HG03066 (cell line): ENCODE results near the gene MAPK1IP1L.
A peak's percentile ranks its signal among the peaks of the same experiment; 100 is the strongest.
"Not testable (repeated sequence)": the region's sequence is repeated elsewhere in the genome, so short reads cannot be mapped to it uniquely, and the experiment has no call there.

Experiments used
- ATAC-seq: cut with Tn5 transposase; IDR thresholded peaks from one replicate; pipeline ENCODE4 v1.9.1; 2021; ENCODE audit warnings: low read depth; ENCODE audit not compliant: unreplicated experiment

The MAPK1IP1L gene

GRCh38 chr14:55051423-55052268 is at the start of gene MAPK1IP1L:
MAPK1IP1L (plus strand) TSS chr14:55051647; CDS start chr14:55061684, 10,037 bp downstream.
- ATAC-seq: peak; percentile 60

GRCh38 chr14:55005071-55005470 is 46.4 kb upstream of the MAPK1IP1L start:
- ATAC-seq: no peak

DNA sequence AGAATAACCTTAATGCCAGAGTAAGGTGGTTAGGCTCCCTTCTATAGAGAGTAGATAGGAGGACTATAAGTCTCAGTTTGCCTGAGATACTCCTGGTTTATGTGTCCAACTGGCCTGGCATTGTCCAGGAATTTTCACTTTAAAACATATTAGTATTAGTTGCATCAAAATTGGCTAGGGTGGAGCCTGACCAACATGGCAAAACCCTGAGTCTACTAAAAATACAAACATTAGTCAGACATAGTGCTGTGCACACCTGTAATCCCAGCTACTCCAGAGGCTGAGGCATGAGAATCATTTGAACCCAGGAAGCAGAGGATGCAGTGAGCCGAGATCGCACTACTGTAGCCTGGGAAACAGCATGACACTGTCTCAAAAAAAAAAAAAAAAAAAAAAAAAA is 36.4 kb upstream of the MAPK1IP1L start:
- ATAC-seq: no peak

- no peak for ATAC-seq
Measured at GRCh38 chr14:55019968-55020554, 31.4 kb upstream of the MAPK1IP1L start.

DNA sequence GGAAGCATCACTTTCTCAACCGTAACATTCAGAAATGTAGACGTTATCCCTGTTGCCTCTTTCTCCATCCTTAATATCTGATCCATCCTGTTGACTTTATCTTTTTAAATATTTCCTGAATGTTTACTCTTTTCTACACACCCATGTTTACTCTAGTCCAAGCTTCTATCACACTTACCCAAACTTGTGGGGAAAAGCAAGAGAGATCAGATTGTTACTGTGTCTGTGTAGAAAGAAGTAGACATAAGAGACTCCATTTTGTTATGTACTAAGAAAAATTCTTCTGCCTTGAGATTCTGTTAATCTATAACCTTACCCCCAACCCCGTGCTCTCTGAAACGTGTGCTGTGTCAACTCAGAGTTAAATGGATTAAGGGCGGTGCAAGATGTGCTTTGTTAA is 27.1 kb upstream of the MAPK1IP1L start:
- ATAC-seq: not testable (repeated sequence)

DNA sequence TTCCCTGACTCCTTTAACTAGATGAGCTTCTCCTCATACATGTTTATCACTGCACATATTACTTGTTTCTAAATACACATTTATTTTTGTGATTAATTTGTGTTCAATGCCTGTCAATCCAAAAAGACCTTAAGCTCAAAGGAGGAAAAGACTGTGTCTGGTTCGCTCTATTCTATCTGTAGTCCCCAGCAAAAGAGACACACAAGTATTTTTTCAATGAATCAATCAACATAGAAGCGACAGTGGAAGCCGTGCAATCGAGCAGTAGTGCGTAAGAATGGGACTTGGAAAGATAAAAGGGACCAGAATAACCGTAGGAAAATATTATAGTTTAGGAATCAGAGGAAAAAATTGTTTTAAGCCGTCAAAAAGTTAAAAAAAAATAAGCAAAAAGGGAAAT is 25.5 kb upstream of the MAPK1IP1L start:
- ATAC-seq: no peak

- no peak for ATAC-seq
Measured at GRCh38 chr14:55026441-55026792, 25.0 kb upstream of the MAPK1IP1L start.

DNA sequence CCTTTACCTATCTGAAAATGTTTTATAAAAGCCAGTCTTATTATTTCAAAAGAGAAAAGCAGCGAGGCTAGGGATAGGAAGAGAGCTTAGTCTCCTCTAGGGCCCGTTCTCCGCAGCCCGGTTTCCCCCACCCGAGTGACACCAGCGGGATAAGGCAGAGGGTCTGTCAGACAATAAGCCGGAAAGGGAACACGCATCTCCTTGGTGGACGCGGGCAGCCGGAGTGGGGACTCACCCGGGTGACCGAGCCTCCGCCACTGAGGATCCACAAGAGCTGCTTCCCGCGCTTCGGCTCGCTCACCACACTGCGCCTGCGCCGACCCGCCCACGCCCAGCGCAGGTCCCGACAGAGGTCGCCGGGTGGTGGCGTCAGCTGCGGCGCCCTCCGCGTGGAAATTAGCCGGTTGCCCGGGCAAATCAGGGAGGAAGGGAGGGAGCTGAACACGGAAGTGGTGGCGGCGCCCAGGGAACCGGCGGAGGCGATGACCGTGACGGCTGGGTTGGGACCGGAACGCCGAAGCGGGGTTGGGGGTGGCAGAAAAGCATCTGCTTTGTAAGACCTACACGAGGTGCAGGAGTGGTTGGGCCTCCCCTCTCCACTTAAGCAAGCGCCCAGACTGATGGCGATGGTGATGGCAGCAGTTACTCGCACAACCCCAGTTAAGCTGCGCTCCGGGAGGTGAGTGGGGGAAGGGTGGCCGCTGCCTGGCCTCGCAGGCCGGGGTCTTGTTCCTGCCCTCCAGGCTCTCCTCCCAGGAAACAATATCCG is 24.5 kb upstream of the MAPK1IP1L start, which contains the start of the genes SOCS4 and WDHD1:
Gene SOCS4, plus strand, starts transcription at position 444 of the 769 bp plus-strand sequence. CDS start 15,806 bp downstream, outside the sequence.
Gene WDHD1, minus strand, starts transcription at position 307 of the 769 bp plus-strand sequence. CDS start 312 bp downstream, outside the sequence.
- ATAC-seq: peak; percentile 89

GRCh38 chr14:55028066-55028465 is 23.4 kb upstream of the MAPK1IP1L start:
- no peak for ATAC-seq

DNA sequence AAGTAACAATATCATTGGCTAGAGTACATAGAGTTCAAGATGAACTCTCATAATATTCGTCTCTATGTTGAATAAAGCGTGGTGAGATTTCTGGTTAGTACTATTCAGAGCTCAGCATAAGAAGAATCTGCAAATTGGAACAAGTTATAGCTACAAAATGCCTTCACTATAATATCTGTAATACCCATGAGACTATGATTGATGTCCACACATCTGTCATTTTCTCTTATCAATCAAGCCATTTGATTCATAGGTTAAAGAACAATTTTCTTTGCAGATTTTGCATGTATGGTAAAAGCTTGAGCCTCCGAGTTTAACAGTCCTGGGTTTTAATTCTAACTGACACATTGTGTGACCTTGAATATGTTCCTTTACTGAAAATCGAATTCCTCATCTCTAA is 23.0 kb upstream of the MAPK1IP1L start:
- no peak for ATAC-seq

- no peak for ATAC-seq
Measured at GRCh38 chr14:55031190-55031589, 20.3 kb upstream of the MAPK1IP1L start.

GRCh38 chr14:55037995-55038394 is 13.5 kb upstream of the MAPK1IP1L start:
- not testable (repeated sequence) for ATAC-seq

- no peak for ATAC-seq
Measured at GRCh38 chr14:55038708-55039107, 12.7 kb upstream of the MAPK1IP1L start.

DNA sequence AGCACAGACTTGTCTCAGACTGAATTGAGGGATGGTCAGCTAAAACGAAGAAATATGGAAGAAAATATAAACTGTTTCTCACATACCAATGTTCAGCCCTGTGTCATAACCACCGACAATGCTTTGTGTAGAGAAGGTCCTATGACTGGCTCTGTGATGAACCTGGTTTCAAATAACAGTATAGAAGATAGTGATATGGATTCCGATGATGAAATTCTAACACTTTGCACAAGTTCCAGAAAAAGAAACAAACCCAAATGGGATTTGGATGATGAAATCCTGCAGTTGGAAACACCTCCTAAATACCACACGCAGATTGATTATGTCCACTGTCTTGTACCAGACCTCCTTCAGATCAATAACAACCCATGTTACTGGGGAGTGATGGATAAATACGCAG is 7.9 kb upstream of the MAPK1IP1L start:
- no peak for ATAC-seq

DNA sequence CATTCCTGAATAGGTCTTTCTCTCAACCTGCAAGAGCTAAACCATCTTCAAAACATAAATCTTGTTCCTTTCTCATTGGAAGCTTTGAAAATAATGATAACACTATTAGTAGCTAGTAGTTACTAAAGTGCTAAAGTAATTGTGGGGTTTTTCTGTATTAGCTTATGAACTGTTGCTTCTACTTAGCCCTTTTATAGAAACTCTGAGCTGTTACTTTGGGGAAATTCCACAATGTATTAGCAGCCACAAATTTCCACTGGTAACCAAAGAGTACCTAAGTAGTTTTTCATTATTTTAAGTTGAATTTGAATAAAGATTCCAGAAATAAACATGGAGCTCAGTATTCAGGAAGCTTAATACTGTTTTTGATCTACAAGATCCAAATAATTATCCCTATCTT is 6.4 kb upstream of the MAPK1IP1L start:
- no peak for ATAC-seq

DNA sequence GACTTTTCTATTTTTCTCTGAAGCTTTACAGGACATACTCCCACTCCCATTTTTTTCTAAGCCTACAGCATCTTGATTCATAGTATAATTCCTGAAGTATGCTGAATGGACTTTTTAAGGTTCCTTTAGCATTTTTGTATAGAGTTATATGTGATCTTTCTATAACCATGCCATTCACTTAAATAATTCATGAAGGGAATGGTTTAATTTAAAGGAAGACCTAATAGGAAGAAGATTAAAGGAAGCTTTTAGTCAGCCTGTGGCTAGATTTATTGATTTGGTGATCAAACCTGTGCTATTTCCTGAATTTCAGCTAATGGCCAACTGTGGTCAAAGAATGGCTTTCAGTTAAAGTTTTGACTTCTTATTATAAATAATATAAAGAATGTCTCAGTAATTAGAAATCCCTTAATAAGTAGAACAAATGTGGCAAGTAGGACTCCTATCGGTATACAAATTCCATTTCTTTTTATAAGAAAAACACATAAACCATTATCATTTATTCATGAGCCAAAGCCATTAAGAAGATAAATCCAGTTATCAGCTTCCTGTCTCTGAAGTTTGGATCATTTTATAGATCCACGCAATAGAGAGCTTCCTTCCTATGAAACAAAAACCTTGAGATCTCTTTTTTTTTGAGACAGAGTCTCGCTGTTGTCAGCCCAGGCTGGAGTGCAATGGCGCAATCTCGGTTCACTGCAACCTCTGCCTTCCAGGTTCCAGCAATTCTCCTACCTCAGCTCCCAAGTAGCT is 4.0 kb upstream of the MAPK1IP1L start:
- no peak for ATAC-seq

DNA sequence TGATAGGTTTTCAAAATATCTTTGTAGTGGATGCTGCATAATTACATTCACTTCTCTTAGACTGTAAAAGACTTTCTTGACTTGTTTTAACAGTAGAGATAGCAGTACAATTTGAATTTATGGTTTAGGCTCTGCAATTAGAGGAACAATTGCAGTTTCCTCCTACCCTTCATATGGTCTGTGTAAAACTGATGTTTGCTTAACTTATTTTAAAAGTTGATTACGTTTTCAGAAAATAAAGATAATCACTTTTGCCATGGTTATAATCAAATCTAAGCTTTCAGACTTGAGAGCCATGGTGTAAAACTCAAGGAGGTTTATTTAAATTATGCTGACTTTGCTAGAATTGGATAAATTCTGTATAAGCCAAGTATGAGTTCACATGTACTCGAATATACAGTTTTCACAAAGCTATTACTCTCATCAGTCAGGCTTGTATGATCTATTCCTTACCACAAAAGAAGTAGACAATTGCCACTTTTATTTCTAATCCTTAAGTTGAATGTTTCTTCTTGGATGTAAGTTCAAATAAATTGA is 2.5 kb upstream of the MAPK1IP1L start:
- no peak for ATAC-seq

DNA sequence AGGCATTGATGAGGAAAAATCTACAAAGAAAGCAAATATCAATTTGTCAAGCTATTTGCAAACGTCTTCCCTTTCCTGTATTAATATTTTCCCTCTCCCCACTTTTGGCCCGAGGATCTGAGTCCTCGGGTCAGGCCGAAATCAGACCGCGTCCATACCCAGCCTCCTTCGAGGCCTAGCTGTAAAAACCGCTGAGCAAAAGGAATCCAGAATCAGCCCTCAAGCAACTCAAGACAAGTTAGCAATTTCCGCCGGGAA is 353 bp upstream of the MAPK1IP1L start:
- ATAC-seq: peak; percentile 32

DNA sequence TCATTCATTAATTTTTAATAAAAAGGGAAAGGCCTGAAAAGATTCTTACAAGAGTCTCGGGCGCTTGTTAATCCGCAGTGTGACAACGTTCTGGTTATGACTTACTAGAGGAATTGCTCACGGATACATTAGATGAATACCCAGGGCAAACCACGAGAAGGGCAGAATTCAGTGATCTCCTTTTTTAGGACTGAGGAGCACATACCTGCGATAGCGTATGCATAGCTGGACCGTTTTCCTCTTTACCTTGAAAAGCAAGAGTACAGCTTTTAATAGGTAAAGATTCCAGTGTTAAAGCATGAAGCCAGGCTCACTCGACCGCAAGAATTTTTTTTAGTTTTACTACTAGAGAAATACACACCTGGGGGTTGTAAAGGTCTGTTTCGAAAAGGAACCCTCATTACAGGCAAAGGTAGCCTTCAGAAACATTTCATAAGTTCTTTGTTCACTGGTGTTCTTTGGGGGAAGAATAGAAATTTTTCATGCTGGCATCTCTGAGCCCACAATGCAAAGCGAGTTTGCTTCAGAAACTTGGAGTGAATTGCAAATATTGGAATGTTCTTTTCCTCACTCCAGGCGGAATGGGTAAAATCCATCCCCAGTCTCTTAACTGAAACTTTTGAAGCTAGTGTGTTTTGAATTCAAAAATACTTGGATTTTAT is 953 bp downstream of the MAPK1IP1L start:
- no peak for ATAC-seq

GRCh38 chr14:55053018-55053417 is 1.6 kb downstream of the MAPK1IP1L start:
- ATAC-seq: no peak
